GM12878 (cell line): ENCODE data around the gene XRRA1. TPM values are rescaled to one million over a fixed set of nuclear protein-coding genes. Genes with fewer than 3 reads are reported as not detected.

Experiments
- ATAC-seq: fragments of 200-7000 bp; cut with Tn5 transposase; 3 replicates; pipeline ENCODE4 v1.9.1; 2020; ENCODE audit warnings: mild to moderate bottlenecking, moderate library complexity
- BruUV-seq: library from RNA; stranded (reverse); fragments of 400-500 nt; replicated peaks from 2 replicates; lab custom pipeline; 2021; lab: Mats Ljungman, UMichigan
- CTCF ChIA-PET: fragments of 300-600 bp; sonication (Branson Sonifier 250); formaldehyde crosslinking; extraction: SDS; loops from one replicate; lab custom pipeline; 2021; ENCODE audit warnings: inconsistent platforms; lab: Yijun Ruan, JAX
- POLR2A ChIA-PET: fragments of 350-600 bp; formaldehyde crosslinking; extraction: SDS; loops from one replicate; lab custom pipeline; 2021; ENCODE audit warnings: inconsistent platforms; lab: Charles Lee
- RAD21 ChIA-PET: fragments of 300-600 bp; sonication (Branson Sonifier 250); formaldehyde crosslinking; loops from one replicate; lab custom pipeline; 2023; ENCODE audit warnings: antibody characterized with exemption; ENCODE audit not compliant: unreplicated experiment; lab: Charles Lee
- SMC1A ChIA-PET: fragments of 300-600 bp; sonication (Branson Sonifier 250); formaldehyde crosslinking; loops from one replicate; lab custom pipeline; 2023; ENCODE audit not compliant: unreplicated experiment, uncharacterized antibody; lab: Charles Lee
- DNase-seq: peaks from one replicate; pipeline ENCODE4 v3.0.0-alpha.2; 2011; ENCODE audit warnings: low read depth, low spot score
- FAIRE-seq: peaks from 3 replicates; lab custom pipeline; 2011; peaks lifted over from hg19 to GRCh38; lab: Jason Lieb, UNC
- H2AFZ ChIP-seq: 2 replicates; pipeline ENCODE4 v1.6.0; 2011; ENCODE audit warnings: low read depth, low read length, control low read depth; ENCODE audit not compliant: control insufficient read depth
- H3K27ac ChIP-seq: 2 replicates; pipeline ENCODE4 v1.5.1; 2011; ENCODE audit warnings: control low read depth; ENCODE audit not compliant: control insufficient read depth, insufficient read depth
- H3K27me3 ChIP-seq, 2 experiments: replicated peaks in 1 of 2; 2 replicates each; pipeline versions ENCODE4 v1.6.0 to v1.6.1; 2011; ENCODE audit warnings: low read length in 1 of 2; ENCODE audit not compliant: control insufficient read depth in 2 of 2, insufficient read depth in 2 of 2
- H3K36me3 ChIP-seq, 2 experiments: 2 replicates each; pipeline ENCODE4 v1.5.1; 2011; ENCODE audit warnings: low read length in 1 of 2; ENCODE audit not compliant: control insufficient read depth in 2 of 2, insufficient read depth in 2 of 2
- H3K4me1 ChIP-seq: 2 replicates; pipeline ENCODE4 v1.6.1; 2011; ENCODE audit warnings: mild to moderate bottlenecking, low read length, moderate library complexity, mixed read lengths; ENCODE audit not compliant: control insufficient read depth, insufficient read depth
- H3K4me2 ChIP-seq: 2 replicates; pipeline ENCODE4 v1.6.0; 2011; ENCODE audit warnings: control low read depth; ENCODE audit not compliant: control insufficient read depth, insufficient read depth
- H3K4me3 ChIP-seq: fragments of 200-600 bp; sonication (generic); 2 replicates; pipeline ENCODE4 v1.5.1; 2016
- H3K79me2 ChIP-seq: 2 replicates; pipeline ENCODE4 v1.6.0; 2011; ENCODE audit warnings: low read length; ENCODE audit not compliant: control insufficient read depth, insufficient read depth
- H3K9ac ChIP-seq: 2 replicates; pipeline ENCODE4 v1.8.0; 2011; ENCODE audit warnings: low read length, control low read depth, mixed read lengths; ENCODE audit not compliant: control insufficient read depth, insufficient read depth
- H3K9me3 ChIP-seq: replicated peaks from 3 replicates; pipeline ENCODE4 v1.5.1; 2011; ENCODE audit warnings: mild to moderate bottlenecking, low read length; ENCODE audit not compliant: control insufficient read depth, insufficient read depth
- H4K20me1 ChIP-seq: 2 replicates; pipeline ENCODE4 v1.6.0; 2011; ENCODE audit not compliant: control insufficient read depth, insufficient read depth
- ELK1 ChIP-seq: IDR thresholded peaks from 2 replicates; pipeline ENCODE4 v1.6.1; 2012; ENCODE audit warnings: low read depth, low read length, improper control_type of control experiment
- HCFC1 ChIP-seq: fragments of 150-350 bp; IDR thresholded peaks from 2 replicates; pipeline ENCODE4 v1.6.1; 2014; ENCODE audit warnings: low read length
- IKZF1 ChIP-seq: fragments of 450-650 bp; conservative IDR thresholded peaks from 2 replicates; pipeline ENCODE4 v1.6.1; 2017; ENCODE audit warnings: antibody characterized with exemption, mild to moderate bottlenecking
- MTA2 ChIP-seq: fragments of 450-650 bp; IDR thresholded peaks from 2 replicates; pipeline ENCODE4 v1.6.1; 2016; ENCODE audit warnings: low read depth, mild to moderate bottlenecking, moderate library complexity
- NFIC ChIP-seq: IDR thresholded peaks from 2 replicates; pipeline ENCODE4 v1.6.1; 2012; ENCODE audit warnings: low read depth, mild to moderate bottlenecking, inconsistent platforms, low read length, moderate library complexity
- NFYA ChIP-seq: IDR thresholded peaks from 2 replicates; pipeline ENCODE4 v1.6.1; 2011; ENCODE audit warnings: low read depth, mild to moderate bottlenecking, low read length, improper control_type of control experiment, borderline replicate concordance
- RAD51 ChIP-seq: fragments of 450-650 bp; IDR thresholded peaks from 2 replicates; pipeline ENCODE4 v1.6.1; 2016; ENCODE audit warnings: moderate library complexity, mild to moderate bottlenecking, inconsistent platforms
- SPI1 ChIP-seq: IDR thresholded peaks from 2 replicates; pipeline ENCODE4 v1.6.1; 2011; ENCODE audit warnings: low read depth, mild to moderate bottlenecking, low read length, moderate library complexity, borderline replicate concordance; ENCODE audit not compliant: insufficient read depth
- STAT1 ChIP-seq: fragments of 450-650 bp; conservative IDR thresholded peaks from 2 replicates; pipeline ENCODE4 v1.6.1; 2014; ENCODE audit warnings: antibody characterized with exemption, mild to moderate bottlenecking
- WGBS: methylation state at CpG from one replicate; pipeline ENCODE4 v1.1.6; 2016; ENCODE audit warnings: low lambda C conversion rate; ENCODE audit not compliant: insufficient replicate concordance, insufficient coverage; ENCODE audit errors: missing lambda C conversion rate; 5-methylcytosine and 5-hydroxymethylcytosine counted together
- in situ Hi-C: fragments of 300-500 bp; cut with MboI; formaldehyde crosslinking; loops from 9 replicates; pipeline ENCODE4 v1.14.3; 2018; ENCODE audit warnings: mixed read lengths
- intact Hi-C: fragments of 100-400 bp; cut with micrococcal nuclease; formaldehyde crosslinking; loops from one replicate; pipeline ENCODE4 v1.14.2; 2022; ENCODE audit not compliant: unreplicated experiment
- polyA plus RNA-seq, 11 experiments: library from polyadenylated mRNA; depleted of rRNA in 4 of 11; unstranded in 6 of 11; stranded (reverse) in 5 of 11; fragments of >200 nt; fragmentation: Nextera tagmentation in 4 of 11; fragmentation: Illumina TruSeq in 1 of 11; extraction: Ambion mirVana in 4 of 11; extraction: Trizol in 1 of 11; gene quantifications; 1 replicate in 1 of 11; 2 replicates in 10 of 11; pipeline versions ENCODE4 v1.2.1 to v1.2.3, GENCODE V29; 2011 to 2016; ENCODE audit warnings: inconsistent platforms in 2 of 11, missing spikeins in 2 of 11, low read depth in 1 of 11
- total RNA-seq, 4 experiments: library from RNA; depleted of rRNA in 3 of 4; stranded (reverse); fragments of >200 nt in 3 of 4; fragmentation: Illumina TruSeq in 1 of 4; extraction: Trizol in 1 of 4; gene quantifications; 2 replicates each; pipeline versions ENCODE4 v1.2.1 to v1.2.3, GENCODE V29; 2013 to 2021
- TF ChIP-seq, protein P1 (sequence below): fragments of 450-650 bp; IDR thresholded peaks from 2 replicates; pipeline ENCODE4 v1.6.1; 2016; ENCODE audit warnings: mild to moderate bottlenecking, moderate library complexity, borderline replicate concordance
- TF ChIP-seq, protein P2 (sequence below): fragments of 450-650 bp; IDR thresholded peaks from 2 replicates; pipeline ENCODE4 v1.6.1; 2018; ENCODE audit warnings: mild to moderate bottlenecking, low read depth, moderate library complexity; ENCODE audit not compliant: partially characterized antibody

XRRA1 gene
- total and polyA plus RNA-seq, 10 of the 15 experiments (the other 5 are each of a cell fraction or from before 2014, with no cell fraction given), result 2.5 to 8.8 (median 4.6) TPM

DNA sequence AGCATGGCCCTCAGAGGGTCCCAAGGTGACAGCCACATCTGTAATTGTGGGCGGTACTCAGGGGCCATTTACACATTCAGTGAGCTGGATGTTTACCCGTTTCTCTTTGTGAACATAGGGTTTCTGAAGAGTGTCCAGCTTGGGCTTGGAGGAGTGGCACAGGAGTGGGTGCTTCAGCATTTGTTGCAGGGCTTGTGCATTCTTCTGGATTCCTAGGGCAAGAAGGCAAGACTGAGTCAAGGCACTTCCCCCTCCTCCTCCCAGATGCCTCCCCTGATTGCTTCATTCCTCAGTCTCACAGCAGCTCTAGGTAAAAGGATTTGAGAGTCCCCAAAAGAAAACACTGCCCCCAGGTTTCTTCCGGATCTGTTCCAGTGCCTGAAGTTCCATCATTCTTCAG lies 104.8 kb downstream of the XRRA1 start:
- no peak overlapping the region for H3K4me3 ChIP-seq
- DNase-seq (no peak), ATAC-seq (no peak), FAIRE-seq (no peak)
- no peak overlapping the region for H2AFZ ChIP-seq
- intact Hi-C loops, result no loop called here
- H3K36me3 ChIP-seq, result peaks cover 3 to 15% of the 10 kb centered on the region in 2 experiments; a peak in 3 of 4 replicates
- CTCF ChIA-PET, result no interaction called here
- H3K4me2 ChIP-seq, result no peak overlapping the region
- BruUV-seq, result no TSS peak
- no peaks in the 10 kb centered on the region for H3K4me1 ChIP-seq
- WGBS, result 78% methylated on average over 3 of the region's 3 CpGs
- TF ChIP-seq IKZF1, result no peak
- TF ChIP-seq, protein P1, sequence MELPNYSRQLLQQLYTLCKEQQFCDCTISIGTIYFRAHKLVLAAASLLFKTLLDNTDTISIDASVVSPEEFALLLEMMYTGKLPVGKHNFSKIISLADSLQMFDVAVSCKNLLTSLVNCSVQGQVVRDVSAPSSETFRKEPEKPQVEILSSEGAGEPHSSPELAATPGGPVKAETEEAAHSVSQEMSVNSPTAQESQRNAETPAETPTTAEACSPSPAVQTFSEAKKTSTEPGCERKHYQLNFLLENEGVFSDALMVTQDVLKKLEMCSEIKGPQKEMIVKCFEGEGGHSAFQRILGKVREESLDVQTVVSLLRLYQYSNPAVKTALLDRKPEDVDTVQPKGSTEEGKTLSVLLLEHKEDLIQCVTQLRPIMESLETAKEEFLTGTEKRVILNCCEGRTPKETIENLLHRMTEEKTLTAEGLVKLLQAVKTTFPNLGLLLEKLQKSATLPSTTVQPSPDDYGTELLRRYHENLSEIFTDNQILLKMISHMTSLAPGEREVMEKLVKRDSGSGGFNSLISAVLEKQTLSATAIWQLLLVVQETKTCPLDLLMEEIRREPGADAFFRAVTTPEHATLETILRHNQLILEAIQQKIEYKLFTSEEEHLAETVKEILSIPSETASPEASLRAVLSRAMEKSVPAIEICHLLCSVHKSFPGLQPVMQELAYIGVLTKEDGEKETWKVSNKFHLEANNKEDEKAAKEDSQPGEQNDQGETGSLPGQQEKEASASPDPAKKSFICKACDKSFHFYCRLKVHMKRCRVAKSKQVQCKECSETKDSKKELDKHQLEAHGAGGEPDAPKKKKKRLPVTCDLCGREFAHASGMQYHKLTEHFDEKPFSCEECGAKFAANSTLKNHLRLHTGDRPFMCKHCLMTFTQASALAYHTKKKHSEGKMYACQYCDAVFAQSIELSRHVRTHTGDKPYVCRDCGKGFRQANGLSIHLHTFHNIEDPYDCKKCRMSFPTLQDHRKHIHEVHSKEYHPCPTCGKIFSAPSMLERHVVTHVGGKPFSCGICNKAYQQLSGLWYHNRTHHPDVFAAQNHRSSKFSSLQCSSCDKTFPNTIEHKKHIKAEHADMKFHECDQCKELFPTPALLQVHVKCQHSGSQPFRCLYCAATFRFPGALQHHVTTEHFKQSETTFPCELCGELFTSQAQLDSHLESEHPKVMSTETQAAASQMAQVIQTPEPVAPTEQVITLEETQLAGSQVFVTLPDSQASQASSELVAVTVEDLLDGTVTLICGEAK, result no peak
- TF ChIP-seq SPI1, result no peak
- no peak for TF ChIP-seq STAT1
- no peak for TF ChIP-seq RAD51
- no peak for TF ChIP-seq MTA2
- TF ChIP-seq, protein P2, sequence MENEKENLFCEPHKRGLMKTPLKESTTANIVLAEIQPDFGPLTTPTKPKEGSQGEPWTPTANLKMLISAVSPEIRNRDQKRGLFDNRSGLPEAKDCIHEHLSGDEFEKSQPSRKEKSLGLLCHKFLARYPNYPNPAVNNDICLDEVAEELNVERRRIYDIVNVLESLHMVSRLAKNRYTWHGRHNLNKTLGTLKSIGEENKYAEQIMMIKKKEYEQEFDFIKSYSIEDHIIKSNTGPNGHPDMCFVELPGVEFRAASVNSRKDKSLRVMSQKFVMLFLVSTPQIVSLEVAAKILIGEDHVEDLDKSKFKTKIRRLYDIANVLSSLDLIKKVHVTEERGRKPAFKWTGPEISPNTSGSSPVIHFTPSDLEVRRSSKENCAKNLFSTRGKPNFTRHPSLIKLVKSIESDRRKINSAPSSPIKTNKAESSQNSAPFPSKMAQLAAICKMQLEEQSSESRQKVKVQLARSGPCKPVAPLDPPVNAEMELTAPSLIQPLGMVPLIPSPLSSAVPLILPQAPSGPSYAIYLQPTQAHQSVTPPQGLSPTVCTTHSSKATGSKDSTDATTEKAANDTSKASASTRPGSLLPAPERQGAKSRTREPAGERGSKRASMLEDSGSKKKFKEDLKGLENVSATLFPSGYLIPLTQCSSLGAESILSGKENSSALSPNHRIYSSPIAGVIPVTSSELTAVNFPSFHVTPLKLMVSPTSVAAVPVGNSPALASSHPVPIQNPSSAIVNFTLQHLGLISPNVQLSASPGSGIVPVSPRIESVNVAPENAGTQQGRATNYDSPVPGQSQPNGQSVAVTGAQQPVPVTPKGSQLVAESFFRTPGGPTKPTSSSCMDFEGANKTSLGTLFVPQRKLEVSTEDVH, result no peak
- no peak for TF ChIP-seq HCFC1
- no peak for TF ChIP-seq ELK1
- TF ChIP-seq NFYA, result no peak
- TF ChIP-seq NFIC, result no peak
- H3K27me3 ChIP-seq, result no peaks in the 10 kb centered on the region
- H3K27ac ChIP-seq, result no peak overlapping the region
- H3K79me2 ChIP-seq, result no peaks in the 10 kb centered on the region
- POLR2A ChIA-PET, result no interaction called here
- RAD21 ChIA-PET, result no interaction called here
- H3K9me3 ChIP-seq, result no peaks in the 10 kb centered on the region
- no peaks in the 10 kb centered on the region for H4K20me1 ChIP-seq
- SMC1A ChIA-PET, result interaction anchor here (0.7 to 1.6 kb wide), 2 partner anchors 14 to 61 kb away, joined by 3 read pairs; no protein-coding TSS in a partner anchor
- H3K9ac ChIP-seq, result no peak overlapping the region
- in situ Hi-C loops, result no loop called here
